EL (cell line): ENCODE results near the gene NPHP3.
"Not testable (repeated sequence)": the region's sequence is repeated elsewhere in the genome, so short reads cannot be mapped to it uniquely, and the experiment has no call there.

Source experiments
- DNase-seq: peaks from one replicate; pipeline ENCODE4 v3.0.0-alpha.2; 2016

NPHP3 gene, protein sequence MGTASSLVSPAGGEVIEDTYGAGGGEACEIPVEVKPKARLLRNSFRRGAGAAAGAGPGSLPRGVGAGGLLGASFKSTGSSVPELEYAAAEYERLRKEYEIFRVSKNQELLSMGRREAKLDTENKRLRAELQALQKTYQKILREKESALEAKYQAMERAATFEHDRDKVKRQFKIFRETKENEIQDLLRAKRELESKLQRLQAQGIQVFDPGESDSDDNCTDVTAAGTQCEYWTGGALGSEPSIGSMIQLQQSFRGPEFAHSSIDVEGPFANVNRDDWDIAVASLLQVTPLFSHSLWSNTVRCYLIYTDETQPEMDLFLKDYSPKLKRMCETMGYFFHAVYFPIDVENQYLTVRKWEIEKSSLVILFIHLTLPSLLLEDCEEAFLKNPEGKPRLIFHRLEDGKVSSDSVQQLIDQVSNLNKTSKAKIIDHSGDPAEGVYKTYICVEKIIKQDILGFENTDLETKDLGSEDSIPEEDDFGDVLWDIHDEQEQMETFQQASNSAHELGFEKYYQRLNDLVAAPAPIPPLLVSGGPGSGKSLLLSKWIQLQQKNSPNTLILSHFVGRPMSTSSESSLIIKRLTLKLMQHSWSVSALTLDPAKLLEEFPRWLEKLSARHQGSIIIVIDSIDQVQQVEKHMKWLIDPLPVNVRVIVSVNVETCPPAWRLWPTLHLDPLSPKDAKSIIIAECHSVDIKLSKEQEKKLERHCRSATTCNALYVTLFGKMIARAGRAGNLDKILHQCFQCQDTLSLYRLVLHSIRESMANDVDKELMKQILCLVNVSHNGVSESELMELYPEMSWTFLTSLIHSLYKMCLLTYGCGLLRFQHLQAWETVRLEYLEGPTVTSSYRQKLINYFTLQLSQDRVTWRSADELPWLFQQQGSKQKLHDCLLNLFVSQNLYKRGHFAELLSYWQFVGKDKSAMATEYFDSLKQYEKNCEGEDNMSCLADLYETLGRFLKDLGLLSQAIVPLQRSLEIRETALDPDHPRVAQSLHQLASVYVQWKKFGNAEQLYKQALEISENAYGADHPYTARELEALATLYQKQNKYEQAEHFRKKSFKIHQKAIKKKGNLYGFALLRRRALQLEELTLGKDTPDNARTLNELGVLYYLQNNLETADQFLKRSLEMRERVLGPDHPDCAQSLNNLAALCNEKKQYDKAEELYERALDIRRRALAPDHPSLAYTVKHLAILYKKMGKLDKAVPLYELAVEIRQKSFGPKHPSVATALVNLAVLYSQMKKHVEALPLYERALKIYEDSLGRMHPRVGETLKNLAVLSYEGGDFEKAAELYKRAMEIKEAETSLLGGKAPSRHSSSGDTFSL (N-terminal part only)

DNA sequence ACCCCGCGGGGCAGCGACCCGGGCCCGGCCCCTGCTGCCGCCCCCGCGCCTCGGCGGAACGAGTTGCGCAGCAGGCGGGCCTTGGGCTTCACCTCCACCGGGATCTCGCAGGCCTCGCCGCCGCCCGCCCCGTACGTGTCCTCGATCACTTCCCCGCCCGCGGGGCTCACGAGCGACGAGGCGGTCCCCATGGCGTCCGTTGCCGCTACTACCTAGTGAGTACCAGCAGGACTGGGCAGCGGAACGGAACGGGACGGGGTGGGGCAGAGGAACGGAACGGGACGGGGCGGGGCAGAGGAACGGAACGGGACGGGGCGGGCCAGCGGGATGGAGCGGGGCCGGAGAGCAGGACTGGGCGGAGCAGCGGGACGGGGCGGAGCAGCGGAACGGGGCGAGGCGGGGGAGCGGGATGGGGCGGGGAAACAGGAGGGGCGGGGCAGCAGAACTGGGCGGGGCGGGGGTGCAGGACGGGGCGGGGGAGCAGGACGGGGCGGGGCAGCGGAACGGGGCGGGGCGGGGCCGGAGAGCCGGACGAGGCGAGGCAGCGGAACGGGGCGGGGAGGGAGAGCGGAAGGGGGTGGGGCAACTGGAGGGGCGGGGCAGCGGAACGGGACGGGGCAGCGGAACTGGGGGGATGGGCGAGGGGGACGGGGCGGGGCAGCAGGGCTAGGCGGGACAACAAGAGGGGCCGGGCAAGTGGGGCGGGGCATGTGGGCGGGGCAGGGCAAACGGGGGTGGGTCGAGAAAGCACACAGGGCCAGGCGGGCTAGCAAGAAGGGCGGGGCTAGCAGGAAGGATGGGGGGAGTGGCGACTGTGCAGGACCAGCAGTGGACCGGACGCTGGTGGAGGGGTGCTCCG, at the start of gene NPHP3:
NPHP3 (minus strand) TSS at position 245 of the 859 bp plus-strand sequence; CDS start at position 191, 54 bp downstream.
- peak; percentile 97 for DNase-seq

DNA sequence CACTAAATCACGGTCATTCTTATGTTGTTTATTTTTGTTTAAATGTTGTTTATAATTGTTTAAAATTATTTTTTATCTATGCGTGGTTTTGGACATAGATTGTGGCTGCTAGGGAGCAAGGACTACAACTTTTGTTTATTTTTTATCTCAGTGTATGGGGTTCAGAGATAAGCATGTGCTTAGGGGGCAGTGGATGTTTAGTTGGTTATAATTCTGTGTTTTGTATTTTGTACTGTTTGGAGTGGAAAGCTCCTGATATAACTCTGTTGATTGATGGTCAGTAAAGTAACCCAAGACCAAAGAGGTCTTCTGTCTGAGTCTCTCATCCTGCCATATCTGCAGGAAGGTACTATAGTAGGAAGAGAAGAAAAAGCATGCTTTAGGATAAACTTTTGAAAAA, 36.5 kb upstream of the NPHP3 start:
- no peak for DNase-seq

DNA sequence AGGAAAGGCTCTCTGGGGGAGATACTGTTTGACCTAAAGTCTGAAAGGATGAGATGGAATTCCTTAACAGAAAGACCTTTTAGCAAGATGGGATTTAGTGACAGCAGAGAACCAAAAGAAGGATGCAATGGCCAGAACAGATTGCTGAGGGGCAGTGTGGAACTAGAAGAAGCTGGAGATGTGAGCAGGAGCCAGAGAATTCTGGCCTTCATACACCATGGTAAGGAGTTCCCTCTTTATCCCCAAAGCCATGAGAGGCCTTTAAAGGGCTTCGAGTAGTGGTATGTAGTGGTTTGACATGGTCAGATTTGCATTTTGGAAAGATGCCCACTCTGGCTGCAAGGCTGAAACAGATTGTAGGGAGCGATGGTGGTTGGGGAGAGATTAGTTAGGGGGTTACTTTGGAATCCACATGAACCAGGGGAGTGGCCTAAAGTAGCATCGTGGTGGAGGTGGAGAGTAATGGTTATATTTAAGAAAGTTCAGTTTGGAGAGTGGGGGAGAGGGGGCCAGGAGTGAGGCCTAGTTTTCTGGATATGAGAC, 34.0 kb upstream of the NPHP3 start:
- no peak for DNase-seq

DNA sequence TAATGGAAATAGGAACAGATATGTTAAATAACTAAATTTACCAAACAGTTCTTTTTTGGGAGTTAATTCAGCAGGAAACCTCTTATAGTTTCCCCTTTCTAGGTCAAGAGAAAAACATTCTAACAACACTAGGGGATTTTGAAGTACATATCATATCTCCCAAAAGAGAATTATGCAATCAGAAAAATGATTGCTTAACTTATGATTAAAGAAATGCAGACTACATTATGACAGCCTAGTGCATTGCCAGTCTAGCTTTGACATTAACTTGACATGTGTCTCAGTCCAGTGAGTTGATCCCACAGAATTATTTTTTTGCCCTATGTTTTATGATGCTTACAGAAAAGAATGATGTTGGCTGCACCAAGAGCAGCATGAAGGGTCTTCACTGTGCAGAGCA, 31.7 kb upstream of the NPHP3 start:
- no peak for DNase-seq

DNA sequence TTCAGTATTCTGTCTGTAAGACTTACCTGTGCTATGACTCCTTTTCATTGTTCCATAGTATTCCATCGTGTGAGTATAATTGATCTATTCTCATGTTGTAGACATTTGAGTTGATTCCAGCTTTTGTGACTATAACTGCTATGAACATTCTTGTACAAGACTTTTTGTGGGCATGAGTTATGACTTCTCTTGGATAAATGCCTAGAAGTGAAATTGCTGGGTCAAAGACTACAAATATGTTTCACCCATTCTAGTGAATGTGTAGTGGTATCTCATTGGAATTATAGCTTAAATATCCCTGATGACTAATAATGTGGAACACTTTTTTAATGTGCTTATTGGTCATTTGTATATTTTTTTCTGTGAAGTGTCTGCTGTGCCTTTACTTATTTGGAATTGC, 27.6 kb upstream of the NPHP3 start:
- peak; percentile 32 for DNase-seq

DNA sequence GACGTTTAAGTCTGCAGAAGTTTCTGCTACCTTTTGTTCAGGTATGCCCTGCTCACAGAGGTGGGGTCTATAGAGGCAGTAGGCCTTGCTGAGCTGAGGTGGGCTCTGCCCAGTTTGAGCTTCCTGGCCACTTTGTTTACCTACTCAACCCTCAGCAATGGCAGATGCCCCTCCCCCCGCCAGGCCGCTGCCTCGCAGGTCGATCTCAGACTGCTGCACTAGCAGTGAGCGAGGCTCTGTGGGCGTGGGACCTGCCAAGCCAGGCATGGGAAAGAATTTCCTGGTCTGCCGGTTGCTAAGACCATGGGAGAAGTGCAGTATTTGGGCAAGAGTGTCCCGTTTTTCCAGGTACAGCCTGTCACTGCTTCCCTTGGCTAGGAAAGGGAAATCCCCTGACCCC, 24.5 kb upstream of the NPHP3 start:
- not testable (repeated sequence) for DNase-seq

DNA sequence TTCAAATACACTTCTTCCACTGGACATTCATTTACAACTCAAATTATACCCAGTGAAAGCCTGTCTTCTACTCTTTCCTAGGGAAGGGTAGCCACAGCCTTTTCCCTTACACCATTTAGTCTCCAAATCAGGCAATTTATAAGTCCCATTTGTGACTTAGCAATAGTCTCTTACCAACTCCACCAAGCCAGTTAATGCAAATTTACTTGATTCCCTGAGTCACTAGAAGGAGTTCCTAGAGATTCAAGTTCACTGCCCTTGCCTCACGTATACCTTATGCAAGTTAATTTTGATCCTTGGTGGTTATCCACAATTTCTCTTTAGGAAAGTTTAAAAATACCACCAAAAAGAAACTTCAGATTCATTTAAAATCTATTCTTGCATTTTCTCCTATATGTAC, 16.1 kb upstream of the NPHP3 start:
- no peak for DNase-seq

DNA sequence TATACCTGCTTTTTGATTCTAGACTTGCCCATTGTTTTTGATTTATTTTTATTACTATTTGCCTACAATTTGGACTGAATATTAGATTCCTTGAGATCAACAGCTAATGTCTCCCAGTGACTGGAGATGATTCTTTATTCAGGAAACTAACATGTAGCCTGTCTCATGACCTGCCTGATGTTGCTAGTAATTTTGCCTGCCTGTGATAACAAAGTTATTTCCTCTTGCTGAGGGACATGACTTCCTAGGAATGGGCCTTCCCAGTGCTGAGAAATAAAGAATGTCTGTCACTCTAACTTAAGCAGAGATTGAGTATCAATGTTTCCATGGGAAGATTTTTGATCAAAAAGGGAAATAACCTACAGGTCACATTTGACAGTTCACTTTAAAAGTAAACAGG, 13.4 kb upstream of the NPHP3 start:
- no peak for DNase-seq

DNA sequence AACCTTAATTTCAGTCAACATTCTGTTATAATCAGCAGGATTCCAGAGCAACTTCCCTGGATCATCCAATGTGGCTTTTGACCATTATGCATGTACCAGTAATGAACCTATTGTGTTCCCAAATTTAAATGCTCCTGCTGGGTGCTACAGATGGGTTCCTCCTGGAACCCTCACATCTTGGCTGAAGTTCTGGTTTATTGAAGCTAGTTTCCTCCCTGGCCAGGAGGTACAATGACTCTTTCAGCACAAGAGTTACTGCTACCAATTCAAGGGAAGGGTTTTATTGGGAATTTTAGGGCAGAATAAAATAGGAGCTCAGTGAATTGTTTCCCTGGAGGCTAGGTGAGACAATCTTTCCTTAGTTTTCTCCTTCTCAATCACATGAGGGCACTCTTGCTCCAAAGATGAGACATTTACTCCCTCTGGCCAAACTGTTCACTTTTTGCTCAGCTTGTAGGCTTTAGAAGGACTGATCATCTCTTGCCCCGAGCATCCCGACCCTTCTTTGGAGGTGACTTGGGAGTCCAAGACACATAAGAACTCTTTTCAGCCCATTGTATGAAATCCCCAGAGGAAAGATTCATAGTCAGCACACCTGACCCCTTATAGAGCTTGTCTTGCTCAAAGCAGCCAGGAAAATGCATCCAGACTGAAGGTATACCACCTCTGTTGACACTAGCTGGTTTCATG, 8.8 kb upstream of the NPHP3 start:
- DNase-seq: peak; percentile 57

DNA sequence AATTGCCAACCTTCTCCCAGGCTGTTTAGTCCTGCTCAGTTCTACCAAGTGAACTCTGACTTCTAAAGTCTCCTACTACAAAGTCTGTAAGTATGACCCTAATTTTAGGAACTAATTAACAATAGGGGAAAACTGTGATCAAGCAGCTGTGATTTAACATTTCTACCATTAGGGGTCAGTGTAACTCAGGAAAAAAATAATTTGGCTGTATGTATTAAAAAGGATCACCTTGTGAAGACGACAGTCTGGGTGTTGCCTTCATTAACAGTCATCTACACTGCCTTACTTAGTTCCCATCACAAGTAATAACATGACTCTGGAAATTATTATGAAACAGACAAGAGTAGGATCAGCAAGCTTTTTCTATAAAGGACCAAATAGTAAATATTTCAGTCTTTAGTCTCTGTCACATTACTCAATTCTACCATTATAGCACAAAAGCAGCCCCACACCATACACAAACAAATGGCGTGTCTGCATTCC, 4.2 kb upstream of the NPHP3 start:
- DNase-seq: peak; percentile 42

DNA sequence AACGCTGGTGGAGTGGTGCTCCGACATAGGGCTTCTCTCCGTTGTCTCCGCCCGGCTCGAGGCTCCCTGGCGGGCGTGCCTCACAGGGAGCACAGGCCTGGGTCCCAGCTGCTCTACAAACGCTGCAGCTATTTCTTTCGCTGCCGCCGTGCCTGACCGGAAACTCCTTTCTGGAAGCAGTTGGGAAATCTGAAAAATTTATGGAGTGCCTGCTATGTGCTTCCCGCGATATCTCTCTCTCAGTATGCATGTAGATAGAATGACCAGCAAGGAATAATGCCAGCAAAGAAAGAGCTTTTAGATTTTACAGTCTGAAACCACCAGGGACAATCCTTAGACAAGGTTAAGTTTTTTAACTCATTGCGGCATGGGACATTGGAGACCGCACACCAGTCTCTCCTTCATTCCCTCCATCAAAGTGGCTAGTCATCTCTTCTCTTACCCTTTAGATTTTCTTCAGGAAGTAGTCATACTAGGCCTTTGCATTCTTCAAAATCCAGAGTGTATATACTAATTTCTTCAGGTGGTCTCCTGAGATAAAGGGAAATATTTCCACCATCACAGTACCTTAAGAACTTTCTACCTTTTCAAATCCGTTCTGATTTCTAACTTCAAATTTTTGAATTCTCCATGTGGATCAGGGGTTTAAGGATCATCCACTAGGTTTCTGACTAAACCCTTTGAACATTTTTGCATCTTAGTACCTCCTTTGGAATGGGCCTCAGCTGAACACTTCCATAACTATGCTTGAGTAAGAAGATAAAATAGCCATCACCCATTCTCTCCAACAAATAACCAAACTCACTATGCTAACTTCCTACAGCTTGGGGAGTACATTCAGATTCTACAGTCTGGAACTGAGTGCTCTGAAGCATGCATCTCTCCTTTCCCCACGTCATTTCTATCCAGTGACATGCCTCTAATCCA, 1.1 kb upstream of the NPHP3 start:
- DNase-seq: no peak

DNA sequence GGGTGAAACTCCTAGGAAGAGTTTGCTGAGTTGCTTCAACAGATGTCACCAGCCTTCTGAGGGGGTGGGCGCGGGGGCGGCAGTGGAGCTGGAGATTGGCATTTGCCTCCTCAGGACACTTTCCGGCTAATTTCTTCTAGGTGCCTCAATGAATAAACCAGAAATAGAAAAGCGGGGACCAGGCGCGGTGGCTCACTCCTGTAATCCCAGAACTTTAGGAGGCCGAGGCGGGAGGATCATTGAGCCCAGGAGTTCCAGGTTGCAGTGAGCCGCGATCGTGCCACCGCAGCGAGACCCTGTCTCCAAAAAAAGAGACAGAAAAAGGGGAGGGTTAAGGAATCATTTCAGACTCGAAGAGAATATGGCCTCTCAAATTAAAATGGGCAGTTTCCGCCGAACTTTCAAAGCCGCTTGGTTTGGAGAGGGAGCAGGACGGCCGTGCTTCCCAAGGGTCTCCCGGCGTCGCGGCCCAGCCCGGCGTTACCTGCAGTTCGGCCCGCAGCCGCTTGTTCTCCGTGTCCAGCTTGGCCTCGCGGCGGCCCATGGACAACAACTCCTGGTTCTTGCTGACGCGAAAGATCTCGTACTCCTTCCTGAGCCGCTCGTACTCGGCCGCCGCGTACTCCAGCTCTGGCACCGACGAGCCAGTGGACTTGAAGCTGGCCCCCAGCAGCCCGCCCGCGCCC, 587 bp downstream of the NPHP3 start:
- DNase-seq: peak; percentile 71

DNA sequence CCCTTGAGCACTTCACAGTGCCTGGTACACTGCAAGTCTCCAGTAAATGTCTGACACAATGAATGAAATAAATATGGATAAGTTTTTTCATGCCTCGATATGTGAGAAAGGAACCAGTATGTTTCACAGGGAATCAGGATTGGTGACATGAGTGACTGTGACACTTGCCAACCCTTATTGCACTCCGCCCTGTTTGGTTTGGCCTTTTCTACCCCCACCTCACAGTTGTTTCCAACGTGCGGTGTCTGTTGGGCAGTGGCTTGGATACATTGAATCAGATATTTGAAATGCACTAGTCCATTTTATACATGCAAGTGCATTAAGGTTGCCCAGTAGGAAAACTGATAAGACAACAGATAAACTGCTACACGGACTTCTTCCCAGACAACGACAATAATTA, 2.0 kb downstream of the NPHP3 start:
- no peak for DNase-seq

DNA sequence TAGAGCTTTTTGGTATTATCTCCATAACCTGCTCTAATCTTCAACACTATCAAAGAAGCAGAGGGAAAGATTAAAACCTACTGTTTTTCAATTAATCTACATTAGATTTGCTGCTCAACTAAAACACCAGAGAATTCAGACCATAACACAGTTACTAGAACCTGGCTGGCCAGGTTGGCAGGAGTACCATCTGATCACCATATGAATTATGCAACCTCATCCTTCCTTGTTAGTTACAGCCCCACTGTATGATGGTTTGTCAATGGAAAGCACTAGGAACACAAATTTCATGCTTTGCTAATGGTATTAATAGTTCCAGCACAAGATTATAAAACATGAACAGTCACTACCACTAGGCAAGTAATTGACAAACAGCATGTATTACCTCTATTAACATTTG, 5.8 kb downstream of the NPHP3 start:
- DNase-seq: no peak

DNA sequence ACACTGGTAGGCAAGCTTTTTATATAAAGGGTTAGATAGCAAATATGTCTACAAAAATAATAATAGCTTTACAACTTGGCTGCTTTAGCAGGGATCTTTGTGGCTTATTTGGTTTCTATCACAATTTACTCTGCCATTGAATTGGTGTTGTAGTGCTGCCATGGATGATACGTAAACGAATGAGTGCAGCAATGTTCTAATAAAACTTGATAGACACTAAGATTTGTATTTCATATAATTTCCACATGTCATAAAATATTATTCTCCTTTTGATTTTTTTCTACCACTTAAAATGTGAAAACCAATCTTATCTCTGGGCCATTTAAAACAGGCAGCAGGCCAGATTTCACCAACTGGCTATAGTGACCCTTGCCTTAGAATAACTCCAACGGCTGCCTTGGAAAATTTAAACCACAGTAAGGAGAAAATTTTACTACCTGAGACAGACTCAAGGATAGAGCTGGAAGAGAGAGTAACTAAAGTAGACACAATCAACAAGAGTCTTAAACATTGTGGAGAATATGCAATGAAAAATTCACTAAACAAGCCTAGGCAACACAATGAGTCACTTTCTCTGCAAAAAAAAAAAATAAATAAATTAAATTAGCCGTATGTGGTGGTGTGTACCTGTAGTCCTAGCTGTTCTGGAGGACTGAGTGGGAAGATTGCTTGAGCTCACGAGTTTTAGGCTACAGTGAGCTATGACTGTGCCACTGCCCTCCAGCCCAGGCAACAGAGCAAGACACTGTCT, 8.1 kb downstream of the NPHP3 start:
- DNase-seq: no peak

DNA sequence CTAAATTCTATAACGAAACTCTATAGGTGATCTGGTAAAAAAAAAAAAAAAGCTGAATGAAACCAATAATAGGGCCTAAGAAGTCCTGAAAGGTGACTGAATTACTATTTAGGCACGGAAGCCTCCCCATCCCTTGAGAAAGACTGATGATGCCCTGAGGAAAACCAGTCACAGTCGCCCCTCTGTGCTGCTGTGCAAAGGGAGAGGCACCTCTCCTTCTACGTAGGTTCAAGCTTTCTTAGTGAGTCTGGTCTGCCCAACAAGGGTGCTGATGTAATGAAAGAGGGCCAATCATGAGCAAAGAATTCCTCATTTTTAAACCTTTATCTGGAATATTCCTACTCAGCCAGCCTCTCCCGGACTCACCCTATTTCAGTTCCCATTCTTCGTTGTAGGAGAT, 11.9 kb downstream of the NPHP3 start:
- no peak for DNase-seq

DNA sequence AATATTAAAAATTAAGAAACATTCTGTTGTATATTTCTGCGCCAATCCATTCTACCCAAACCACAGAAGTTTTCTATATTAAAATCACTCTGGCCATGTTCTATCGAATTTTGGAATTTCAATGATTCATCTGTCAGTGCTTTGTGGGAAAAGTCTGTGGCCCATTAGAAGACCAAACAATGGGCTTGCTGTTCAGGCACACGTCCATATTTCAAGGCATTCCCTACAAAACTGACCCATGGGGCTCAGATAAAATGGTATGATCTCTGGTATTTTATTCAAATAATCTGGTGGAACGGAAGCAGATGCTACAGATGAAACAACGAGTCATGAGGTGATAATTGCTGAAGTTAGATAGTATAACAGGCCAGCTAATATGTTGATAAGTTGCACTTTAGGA, 12.4 kb downstream of the NPHP3 start:
- no peak for DNase-seq

DNA sequence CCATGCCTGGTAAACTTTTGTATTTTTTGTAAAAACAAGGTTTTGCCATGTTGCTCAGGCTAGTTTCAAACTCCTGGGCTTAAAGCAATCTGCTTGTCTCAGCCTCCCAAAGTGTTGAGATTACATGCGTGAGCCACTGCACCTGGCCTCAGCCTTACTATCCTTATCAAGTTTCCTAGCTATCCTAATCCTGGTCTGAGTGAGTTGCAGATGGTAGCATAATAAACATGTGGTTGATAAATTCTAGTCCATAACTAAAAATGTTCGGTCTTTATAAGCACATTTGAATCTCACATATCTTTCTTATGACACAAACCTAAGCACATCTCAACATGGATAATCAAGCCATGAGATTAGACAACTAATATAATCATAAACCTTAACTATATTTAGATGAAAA, 18.5 kb downstream of the NPHP3 start:
- DNase-seq: no peak

DNA sequence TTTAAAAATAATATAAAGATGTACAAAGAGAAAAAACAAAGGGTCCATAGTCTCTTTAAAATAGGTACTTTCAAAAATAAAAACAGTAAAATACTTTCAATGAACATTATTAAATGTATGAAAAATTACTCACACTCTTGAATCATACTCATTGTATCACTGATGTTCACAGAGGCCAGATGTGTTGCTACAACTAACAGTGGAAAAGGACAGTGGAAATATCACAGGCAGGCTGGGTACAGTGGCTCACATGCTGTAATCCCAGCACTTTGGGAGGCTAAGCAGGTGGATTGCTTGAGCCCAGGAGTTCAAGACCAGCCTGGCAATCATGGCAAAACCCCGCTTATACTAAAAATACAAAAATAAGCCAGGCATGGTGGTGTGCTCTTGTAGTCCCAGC, 26.8 kb downstream of the NPHP3 start:
- no peak for DNase-seq
